CD4-positive, alpha-beta T cell treated with Interleukin-10 for 1 hour (primary cell): Measurements from ENCODE around the gene SLC38A10.

Experiments used
- DNase-seq: peaks from one replicate; pipeline ENCODE4 v3.0.0-alpha.2; 2020

Gene SLC38A10

GRCh38 chr17:81295676-81296381 is 722 bp upstream of the SLC38A10 start:
- DNase-seq: peak; percentile 71

- peak; percentile 13 for DNase-seq
Observed at GRCh38 chr17:81294512-81295030, 536 bp downstream of the SLC38A10 start.

GRCh38 chr17:81292450-81292849 is 2.7 kb downstream of the SLC38A10 start:
- no peak for DNase-seq

- peak; percentile 80 for DNase-seq
Observed at GRCh38 chr17:81291662-81292061, 3.4 kb downstream of the SLC38A10 start.

- no peak for DNase-seq
Observed at GRCh38 chr17:81290230-81290629, 4.9 kb downstream of the SLC38A10 start.

GRCh38 chr17:81289627-81290026 is 5.5 kb downstream of the SLC38A10 start:
- no peak for DNase-seq

GRCh38 chr17:81288715-81289114 is 6.4 kb downstream of the SLC38A10 start:
- no peak for DNase-seq

- DNase-seq: peak; percentile 9
Observed at GRCh38 chr17:81287741-81288430, 7.2 kb downstream of the SLC38A10 start.

- no peak for DNase-seq
Observed at GRCh38 chr17:81287152-81287551, 8.0 kb downstream of the SLC38A10 start.

GRCh38 chr17:81286491-81287145 is 8.5 kb downstream of the SLC38A10 start:
- DNase-seq: no peak

GRCh38 chr17:81285894-81286293 is 9.2 kb downstream of the SLC38A10 start:
- DNase-seq: no peak

- DNase-seq: peak; percentile 60
Observed at GRCh38 chr17:81285179-81285878, 9.8 kb downstream of the SLC38A10 start.

GRCh38 chr17:81282876-81283275 is 12.2 kb downstream of the SLC38A10 start:
- no peak for DNase-seq

- DNase-seq: no peak
Observed at GRCh38 chr17:81282141-81282540, 13.0 kb downstream of the SLC38A10 start.

- no peak for DNase-seq
Observed at GRCh38 chr17:81280571-81280970, 14.5 kb downstream of the SLC38A10 start.

GRCh38 chr17:81279278-81280275 is 15.5 kb downstream of the SLC38A10 start:
- no peak for DNase-seq

GRCh38 chr17:81278831-81279230 is 16.3 kb downstream of the SLC38A10 start:
- no peak for DNase-seq

GRCh38 chr17:81277946-81278693 is 17.0 kb downstream of the SLC38A10 start:
- no peak for DNase-seq

GRCh38 chr17:81277421-81277820 is 17.7 kb downstream of the SLC38A10 start:
- DNase-seq: no peak

GRCh38 chr17:81276781-81277180 is 18.3 kb downstream of the SLC38A10 start:
- DNase-seq: no peak

- no peak for DNase-seq
Observed at GRCh38 chr17:81274471-81274855, 20.6 kb downstream of the SLC38A10 start.
